NB4 (cell line): ENCODE results near the gene SLC2A1.

Source experiments
- DNase-seq: peaks from one replicate; pipeline ENCODE4 v3.0.0; 2010; ENCODE audit warnings: low read depth
- H3K4me3 ChIP-seq: one replicate; pipeline ENCODE4 v1.5.1; 2011; ENCODE audit warnings: mild to moderate bottlenecking, low read depth, low read length, moderate library complexity
- CTCF ChIP-seq: IDR thresholded peaks from one replicate; pipeline ENCODE4 v1.5.1; 2012; ENCODE audit warnings: low read depth, low read length
- MAX ChIP-seq: IDR thresholded peaks from 2 replicates; pipeline ENCODE4 v1.6.1; 2011; ENCODE audit warnings: low read depth, low read length
- MYC ChIP-seq: IDR thresholded peaks from 2 replicates; pipeline ENCODE4 v1.6.1; 2011; ENCODE audit warnings: low read depth, low read length
- POLR2A ChIP-seq: IDR thresholded peaks from 2 replicates; pipeline ENCODE4 v1.6.1; 2011; ENCODE audit warnings: mild to moderate bottlenecking; ENCODE audit not compliant: insufficient read length; ENCODE audit errors: extremely low read depth

The SLC2A1 gene

DNA sequence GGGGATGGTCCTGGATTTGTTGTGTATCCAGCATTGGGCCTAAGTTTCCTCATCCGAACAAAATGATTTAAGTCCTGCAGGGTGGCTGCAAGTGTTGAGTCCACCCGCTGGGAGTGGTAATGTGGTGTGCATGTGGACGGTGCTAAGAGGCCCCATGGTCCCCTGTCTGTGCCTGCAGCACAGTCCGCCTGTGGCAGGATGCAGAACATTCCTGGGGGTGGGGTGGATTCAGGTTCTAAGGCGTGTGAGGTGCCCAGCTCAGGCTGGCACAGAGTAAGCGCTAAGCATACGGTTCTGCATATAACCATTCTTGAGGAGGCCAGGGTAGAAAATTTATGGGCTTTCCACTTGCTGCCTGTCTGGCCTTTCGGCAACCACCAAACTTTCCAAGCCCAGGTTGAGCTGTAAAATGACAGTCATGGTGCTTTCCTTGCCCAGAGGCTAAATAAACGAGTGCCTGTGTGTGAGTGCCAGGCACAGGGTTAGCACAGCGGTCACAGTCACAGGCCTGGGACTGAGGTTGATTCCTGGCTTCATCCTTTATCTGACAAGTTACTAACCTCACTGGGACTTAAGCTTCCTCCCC, 30.7 kb downstream of the SLC2A1 start:
- no peak for DNase-seq
- TF ChIP-seq CTCF = no peak
- no peak for TF ChIP-seq MAX
- TF ChIP-seq MYC = no peak
- TF ChIP-seq POLR2A = no peak
- no peak overlapping the region for H3K4me3 ChIP-seq

GRCh38 chr1:42927274-42927841, 31.3 kb downstream of the SLC2A1 start:
- no peak for TF ChIP-seq POLR2A
- TF ChIP-seq CTCF = no peak
- TF ChIP-seq MYC = no peak
- no peak for TF ChIP-seq MAX
- no peak for DNase-seq

GRCh38 chr1:42926879-42927242, 31.8 kb downstream of the SLC2A1 start:
- TF ChIP-seq MAX (no peak), CTCF (no peak), POLR2A (no peak), MYC (no peak)
- H3K4me3 ChIP-seq = no peak overlapping the region
- no peak for DNase-seq

More at GRCh38 chr1:42927274-42927841, 31.3 kb downstream of the SLC2A1 start:
- no peak overlapping the region for H3K4me3 ChIP-seq

DNA sequence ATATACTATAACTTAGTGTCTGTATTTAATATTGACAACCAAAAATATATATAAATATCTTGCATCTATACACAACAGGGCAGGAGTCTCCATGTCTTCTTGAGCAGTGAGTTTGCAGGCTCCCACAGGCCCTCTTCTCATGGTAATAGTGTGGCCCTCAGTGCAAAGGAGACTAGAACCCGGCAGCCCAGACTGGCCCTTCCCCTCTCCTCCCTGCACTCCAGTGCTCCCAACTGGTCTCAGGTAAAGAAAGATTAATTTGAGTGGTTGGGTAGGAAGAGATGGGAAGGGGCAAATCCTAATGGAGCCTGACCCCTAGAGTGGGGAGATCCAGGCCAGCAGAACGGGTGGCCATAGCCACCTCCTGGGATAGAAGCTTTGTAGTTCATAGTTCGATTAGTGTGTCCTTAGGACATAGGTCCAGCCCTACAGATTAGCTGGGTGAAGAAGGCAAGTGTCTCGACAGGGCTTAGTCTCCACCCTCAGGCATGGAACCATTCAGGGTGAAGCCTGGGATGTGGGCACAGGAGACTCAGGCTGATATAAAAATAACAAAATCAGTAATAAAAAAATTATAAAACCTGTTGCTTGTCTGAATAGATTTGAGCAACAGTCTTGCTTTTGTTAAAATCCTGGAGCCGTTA, 32.3 kb downstream of the SLC2A1 start:
- TF ChIP-seq MAX (no peak), POLR2A (no peak), MYC (no peak), CTCF (no peak)
- no peak for DNase-seq
- H3K4me3 ChIP-seq = no peak overlapping the region

GRCh38 chr1:42924851-42925760, 33.6 kb downstream of the SLC2A1 start:
- no peak overlapping the region for H3K4me3 ChIP-seq
- TF ChIP-seq MYC (no peak), MAX (no peak), POLR2A (no peak), CTCF (no peak)
- peak; percentile 23 for DNase-seq
